Stimulated activated CD8-positive, alpha-beta memory T cell treated with anti-CD3 and anti-CD28 coated beads, Interleukin-2, amount 100 ng/mL, for 48 hours (primary cell): ENCODE measurements around the gene CYB5B.
A peak's percentile ranks its signal among the peaks of the same experiment; 100 is the strongest.

Experiments used
- DNase-seq, 2 donors: peaks; one replicate each; pipeline ENCODE4 v3.0.0-alpha.2; 2020; ENCODE audit warnings: low read depth in 2 of 2

Gene CYB5B

DNA sequence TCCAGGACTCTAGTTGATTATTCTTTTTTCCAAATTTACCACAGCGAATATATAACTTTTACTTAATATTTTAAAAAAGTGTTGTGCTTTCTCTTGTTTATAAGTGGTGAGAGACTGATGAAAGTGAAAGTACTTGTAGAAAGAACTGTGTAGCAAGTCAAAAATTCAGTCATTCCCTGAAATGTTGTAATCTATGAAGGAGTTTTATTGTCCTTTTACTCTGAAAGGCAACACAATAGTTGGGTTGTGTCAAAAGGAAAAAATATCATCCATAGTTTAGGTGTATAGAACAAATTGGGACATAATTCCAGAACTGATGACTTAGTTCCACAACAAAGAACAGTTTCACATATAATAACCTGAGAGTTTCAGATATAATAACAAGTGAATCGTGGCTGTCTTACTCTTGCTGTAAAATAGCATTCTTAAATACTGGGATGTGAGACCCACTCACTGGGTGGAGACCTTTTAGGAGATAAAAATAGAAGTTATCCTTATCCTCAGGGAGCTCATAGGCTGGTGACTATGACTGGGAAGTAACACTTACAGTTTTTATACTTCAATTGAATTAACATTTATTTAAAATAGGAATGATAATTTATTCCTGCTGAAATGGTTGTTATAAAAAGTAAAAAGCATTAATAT is 20.6 kb downstream of the CYB5B start:
- DNase-seq, result no peak

DNA sequence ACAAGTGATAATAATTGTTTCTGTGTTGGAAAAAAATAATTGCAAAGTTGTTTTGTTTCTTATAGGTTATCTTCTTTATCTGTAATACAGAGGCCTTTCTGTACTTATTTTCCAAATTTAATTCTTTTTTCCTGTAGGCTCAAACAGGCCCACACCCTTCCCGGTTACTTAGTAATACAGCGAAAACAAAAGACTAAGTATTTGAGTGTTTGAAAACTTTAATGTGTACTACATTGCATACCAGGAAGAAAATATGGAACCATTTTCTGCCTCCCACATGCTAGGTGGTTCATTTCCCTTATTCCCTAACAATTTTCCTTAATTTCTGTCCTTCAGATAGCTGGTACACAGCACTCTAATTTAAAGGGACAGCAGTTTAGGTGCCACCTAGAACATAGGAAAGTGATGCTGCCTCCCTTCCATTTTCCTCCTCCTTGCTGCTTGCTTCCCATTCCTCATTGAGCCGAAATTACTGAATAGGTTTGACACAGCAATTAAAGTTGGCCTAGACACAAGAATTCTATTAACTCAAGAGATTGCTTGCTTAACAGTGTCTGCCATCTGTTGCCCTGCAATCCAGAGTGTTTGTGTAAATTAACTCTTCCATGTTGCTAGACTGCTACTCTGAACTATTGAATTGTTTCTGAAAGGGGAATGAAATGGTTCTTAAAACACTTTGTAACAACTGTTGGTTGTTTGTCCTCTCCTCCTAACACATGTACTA is 24.2 kb downstream of the CYB5B start:
- no peak for DNase-seq

DNA sequence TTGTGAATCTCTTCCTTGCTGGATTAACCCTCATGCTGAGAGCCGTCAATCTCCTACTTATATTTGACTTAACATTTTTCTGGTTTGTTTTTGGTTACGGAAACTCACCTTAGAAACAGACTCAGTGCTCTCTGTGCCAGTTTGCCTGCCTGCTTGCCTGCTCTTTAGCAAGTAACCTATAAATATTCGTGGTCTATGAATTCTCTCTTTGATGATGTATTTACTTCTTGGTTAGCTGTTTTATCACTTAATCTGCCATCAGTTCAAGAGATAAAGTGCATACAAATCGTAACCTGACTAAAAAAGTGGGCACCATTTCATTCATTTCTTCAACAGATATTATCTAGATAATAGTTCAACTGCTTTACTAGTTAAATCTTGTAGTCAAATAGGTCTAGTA is 26.7 kb downstream of the CYB5B start:
- no peak for DNase-seq

DNA sequence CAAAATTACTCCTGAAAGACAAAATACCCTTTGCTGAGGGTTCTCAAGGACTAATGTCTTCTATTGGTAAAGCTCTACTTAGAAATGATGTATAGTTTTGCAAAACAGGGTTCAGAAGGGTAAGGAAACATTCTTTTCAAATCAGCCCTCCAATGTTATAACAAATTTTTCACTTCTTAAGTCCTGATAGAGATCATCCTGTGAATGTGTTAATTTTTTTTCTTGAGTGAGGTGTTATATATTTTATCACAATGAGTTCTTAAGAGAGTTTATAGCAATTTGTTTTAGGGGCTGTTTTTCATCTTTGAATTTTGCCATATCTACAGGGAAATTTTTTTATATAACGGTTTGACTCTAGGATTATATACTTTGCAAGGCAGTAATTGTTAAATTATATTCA is 29.5 kb downstream of the CYB5B start:
- DNase-seq, result no peak

DNA sequence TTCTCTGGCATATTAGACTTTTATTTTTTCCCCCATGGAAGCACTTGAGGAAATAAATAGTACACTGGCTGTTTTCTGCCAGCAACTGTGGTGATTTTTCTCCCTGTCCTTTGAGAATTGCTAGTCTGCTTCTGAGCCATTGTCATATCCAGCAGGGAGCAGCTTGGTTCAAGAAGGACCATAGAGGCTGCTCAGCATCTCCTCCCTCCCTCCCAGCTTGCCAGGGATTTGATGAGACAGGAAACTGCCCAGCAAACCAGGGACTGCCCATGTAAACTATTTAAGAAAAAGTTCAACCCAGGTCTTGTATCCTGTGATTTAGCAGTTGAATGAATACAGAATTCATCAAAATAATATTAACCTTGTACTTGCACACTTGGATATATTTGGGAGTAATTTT is 39.5 kb downstream of the CYB5B start:
- DNase-seq, result no peak

DNA sequence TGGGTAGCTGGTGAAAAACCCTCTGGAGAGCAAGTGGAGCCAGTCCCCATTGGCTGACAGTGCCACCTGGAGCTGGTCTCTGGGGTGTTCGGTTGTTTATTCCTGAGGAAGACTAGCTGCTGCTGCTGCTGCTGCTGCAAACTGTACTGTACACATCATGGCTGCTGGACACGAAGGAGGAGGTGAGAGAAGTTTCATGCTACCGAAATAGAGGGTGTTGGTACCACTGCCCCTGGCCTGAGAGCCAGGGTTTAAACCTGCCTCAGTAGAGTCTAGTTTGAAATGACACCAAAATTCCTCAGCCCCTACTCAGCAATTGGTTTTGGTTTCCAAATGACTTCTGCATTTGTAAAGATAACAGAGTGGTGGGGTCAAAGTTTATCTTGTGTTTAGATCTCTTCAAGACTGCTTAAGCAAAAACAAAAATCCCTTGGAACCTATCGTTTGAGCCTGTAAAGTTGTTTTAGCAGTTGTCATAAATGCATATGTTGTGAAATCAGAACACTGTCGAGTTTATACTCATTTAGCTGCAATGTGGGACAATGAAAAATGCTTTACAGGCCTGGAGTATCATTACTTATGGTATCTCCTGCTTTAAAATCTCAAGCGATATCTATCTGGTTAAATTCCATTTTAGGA is 40.8 kb downstream of the CYB5B start:
- DNase-seq, result no peak

DNA sequence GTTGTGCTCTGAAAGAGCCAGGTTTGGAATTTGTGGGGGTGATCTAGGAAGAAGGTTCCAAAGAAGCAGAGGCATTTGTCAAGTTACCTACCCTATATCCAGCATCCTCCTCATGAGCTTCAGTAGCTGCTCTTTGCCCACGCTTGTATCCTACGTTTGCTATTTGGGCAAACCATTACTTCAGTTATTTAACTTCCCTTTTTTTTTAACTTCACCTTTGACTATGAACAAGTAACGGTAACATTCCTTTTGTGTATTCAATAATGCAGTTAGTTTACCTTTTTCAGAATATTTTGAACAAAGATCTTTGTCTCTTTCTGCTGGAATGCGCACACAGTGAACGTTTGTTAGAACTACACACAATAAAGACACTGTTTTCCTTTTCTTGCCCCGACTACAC is 41.5 kb downstream of the CYB5B start:
- DNase-seq, result no peak

DNA sequence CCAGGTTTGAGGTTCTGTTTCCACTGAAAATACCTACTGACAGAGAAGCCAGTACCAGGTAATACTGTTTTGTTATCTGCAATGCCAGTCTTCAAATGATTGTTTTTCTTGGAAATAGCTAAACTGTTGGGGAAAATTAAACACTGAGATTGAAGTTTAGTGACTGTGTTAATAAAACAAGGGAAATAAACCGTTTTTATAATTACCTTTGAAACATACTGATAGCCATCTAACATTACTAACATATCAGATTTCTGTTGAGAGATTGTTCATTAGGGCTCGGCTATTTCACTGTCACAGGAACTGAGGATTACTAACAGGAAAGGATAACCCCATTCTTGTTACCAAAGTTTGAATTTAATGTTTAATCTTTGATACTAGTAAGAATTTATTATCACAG is 42.1 kb downstream of the CYB5B start:
- no peak for DNase-seq

DNA sequence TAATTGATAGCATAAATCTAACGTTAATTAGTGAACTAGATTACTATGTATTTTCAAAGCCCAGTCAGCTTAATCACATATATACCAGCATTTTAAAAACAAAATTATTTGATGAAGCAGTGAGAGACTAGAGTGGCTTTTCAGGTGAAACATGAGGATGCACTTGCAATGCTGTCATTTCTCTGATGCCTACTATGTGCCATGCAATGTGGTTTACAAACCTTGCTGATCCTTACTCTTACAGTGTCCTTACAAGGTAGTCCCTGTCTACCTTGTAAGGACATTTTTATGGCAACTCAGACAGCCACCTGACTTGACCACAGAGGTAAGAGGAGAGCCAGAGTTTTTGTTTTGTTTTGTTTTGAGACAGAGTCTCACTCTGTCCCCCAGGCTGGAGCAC is 42.7 kb downstream of the CYB5B start:
- no peak for DNase-seq

DNA sequence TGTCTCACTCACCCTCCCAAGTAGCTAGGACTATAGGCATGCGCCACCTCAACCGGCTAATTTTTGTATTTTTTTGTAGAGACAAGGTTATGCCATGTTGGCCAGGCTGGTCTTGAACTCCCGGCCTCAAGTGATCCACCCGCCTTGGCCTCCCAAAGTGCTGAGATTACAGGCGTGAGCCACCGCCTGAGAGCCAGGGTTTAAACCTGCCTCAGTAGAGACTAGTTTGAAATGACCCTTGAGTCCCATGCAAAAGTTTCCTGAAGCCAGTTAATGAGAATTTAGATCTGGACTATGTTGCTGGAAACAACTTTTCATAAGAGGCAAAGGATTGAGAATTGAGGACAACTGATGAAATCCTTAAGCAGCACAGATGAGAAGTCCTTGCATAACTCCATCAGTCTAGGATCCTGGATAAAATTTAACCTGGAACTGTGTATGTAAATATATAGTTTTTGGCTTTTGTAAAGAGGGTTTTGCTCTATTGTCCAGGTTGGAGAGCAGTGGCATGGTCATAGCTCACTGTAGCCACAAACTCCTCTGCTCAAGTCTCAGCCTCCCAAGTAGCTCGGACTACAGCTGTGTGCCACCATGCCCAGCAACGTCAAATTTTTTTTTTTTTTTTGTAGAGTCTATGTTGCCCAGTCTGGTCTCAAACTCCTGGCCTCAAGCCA is 43.2 kb downstream of the CYB5B start:
- no peak for DNase-seq

DNA sequence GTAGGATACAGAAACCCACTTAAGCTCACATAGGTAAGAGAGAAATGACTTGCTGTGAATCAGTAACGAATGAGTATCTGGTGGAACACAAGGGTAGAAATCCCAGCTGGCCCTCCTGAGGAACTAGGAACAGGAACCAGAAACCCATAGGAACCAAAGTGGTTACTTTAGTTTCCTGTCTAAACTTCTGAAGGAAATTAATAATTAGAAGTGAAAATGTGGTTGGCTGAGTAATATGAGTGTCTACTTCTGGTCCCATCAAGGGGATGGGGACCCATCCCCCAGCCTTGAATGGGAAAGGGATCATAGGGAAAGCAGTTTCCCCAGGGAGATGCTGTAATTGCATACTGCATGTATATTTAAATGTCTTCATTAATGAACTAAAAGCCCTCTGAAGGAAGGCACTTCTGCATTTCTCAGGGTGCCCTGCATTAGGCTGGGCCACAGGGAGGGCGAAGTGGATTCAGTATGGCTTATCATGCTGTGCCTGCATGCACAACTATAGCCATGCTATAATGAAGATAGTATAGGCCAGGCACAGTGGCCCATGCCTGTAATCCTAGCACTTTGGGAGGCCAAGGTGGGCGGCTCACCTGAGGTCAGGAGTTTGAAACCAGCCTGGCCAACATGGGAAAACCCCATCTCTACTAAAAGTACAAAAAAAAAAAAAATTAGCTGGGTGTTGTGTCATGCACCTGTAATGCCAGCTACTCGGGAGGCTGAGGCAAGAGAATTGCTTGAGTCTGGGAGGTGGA is 45.6 kb downstream of the CYB5B start:
- peak in 1 of 2 donors; percentile 25 for DNase-seq

DNA sequence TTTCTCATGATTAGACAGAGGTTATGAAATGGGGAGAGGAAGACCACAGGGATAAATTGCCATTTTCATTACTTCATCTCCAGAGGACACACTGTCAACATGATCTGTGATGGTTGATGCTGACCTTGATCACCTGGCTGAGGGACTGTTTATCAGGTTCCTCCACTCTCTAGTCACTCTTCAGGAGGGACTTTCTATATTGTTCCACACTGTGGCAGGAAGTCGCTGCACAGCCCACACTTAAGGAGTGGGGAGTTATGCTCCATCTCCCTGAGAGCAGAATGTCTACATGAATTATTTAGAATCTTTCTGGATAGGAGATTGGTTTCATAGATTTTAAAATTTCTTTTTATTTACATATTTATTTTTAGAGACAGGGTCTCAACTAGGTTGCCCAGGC is 46.7 kb downstream of the CYB5B start:
- DNase-seq, result no peak

DNA sequence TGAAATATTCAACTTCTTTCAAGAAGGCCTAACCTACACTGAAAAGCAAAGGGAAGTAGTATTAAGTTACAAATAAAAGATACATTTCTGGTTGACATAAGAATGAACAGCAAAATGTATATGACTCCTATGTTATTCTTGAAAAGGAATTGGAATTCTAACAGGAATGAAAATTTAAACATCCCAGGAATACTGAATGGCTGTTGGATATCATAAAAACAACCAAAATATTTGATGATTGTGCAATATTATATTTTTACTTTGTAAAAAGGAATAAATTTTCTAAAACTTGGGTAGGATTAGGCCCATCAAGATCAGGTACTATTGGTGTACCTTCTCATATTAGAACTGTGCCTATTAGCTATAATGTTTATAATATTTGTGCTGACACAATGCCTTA is 50.0 kb downstream of the CYB5B start:
- DNase-seq, result no peak

DNA sequence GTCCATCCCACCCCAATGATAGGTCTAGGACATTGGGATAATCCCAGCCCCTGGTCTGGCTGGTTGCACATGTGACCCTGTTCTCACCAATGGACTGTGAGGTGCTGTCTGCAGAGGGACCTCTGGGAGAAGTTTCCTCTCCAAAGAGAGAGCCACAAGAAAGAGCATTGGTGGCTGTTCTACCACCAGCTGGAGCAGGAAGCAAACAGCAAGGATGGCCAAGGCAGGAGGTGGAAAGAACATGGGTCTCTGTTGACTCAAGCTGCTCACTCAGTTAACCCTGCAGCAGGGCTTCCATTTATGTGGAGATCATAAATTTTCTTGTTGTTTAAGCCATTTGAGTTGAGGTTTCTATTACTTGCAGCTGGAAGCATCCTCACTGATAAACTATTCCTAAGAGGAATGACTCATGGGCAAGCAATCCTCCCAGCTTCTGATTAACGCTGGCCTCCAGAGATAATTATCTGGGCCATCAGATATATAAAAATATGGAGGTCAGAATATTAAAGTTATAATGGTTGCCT is 52.6 kb downstream of the CYB5B start:
- no peak for DNase-seq

DNA sequence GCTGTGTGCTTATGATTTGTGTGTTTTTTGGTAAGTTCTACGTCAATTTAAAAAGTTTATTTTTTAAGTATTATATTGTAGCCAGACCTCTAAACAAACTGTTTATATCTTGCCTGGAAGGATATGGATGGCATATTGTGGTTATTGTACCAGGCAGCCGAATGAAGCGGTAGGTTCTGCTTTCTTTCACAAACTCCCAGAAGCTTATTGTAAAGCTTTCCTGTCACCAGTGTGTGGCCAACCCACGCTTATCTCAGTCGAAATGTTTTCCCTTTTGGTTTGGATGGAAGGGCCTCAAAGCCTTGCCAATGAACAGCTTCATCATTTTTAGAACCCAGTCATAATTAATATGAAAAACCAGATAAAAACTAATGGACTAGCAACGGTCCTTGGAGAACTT is 53.1 kb downstream of the CYB5B start:
- no peak for DNase-seq

DNA sequence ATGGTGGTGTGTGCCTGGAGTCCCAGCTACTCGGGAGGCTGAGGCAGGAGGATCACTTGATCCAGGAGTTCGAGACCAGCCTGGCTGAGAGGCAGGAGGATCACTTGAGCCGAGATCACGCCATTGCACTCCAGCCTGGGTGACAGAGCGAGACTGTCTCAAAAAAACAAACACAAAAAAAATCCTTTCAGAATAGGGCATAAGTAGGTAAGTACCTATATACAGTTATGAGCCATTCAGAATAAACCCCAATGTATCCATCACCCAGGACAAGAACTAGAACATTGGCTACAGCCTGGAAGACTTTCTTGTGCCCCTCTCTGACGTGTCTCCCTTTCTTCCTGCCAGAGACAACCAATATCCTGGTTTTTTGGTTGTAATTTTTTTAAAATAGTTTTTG is 54.3 kb downstream of the CYB5B start:
- no peak for DNase-seq

DNA sequence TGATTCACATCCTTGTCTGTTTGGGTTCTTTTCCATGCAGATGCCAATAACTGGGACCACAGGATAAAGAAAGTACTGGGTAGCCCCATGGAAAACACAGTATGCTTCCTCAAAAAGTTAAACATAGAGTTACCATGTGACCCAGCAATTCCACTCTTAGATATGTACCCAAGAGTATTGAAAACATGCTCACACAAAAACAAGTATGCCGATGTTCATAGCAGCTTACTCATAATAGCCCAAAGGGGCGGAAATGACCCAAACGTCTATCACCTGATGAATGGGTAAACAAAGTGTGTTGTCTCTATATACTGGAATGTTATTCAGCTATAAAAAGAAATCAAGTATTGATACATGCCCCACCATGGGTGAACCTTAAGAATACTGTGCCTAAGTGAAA is 55.4 kb downstream of the CYB5B start:
- DNase-seq, result no peak

DNA sequence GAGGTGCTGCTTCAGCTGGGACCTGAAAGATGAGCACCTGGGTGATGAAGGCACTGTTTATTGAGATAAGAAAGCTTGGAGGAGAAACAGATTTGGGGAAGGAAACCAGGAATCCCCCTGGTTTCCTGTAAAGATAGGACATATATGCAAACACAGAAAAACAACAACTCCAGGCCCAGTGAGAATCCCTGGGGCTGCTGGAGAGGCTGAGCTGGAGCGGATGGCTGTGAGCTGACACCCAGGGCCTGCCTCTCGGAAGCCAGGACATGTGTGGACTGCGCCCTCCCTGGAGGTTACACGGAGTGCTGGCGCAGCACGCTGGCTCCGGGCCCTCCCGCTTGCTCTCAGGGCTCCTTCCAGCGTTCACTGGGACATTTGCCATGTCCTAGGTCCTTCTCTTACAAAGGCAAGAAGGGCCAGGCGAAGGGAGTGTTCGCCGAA is 57.5 kb downstream of the CYB5B start:
- DNase-seq, result no peak

DNA sequence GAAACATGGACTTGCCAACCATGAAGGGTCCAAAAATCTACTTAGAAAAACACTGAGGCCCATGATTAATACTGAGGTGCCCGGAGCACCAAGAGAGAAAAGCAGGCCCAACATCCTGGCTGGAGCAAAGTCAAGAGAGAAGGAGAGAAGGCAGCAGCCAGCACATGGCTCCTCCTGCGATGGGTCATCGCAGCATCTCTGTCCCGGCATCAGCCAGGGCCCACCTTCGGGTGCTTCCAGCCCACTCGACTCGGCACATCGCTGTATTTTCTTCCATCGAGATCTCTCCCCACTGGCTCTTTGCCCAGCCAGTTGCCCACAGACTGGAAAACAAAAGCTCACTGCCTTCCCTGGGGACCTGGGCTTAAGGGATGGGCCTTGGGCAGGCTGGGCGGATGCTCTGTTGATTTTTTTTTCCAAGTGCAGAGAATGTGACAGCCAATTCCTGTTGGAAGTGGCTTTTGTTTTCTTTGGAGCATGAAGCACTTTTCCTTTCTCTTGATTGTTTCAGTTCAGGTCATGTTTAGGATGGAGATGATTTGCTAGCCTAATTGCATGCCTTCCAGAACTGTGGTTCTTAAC is 58.1 kb downstream of the CYB5B start:
- DNase-seq, result no peak

DNA sequence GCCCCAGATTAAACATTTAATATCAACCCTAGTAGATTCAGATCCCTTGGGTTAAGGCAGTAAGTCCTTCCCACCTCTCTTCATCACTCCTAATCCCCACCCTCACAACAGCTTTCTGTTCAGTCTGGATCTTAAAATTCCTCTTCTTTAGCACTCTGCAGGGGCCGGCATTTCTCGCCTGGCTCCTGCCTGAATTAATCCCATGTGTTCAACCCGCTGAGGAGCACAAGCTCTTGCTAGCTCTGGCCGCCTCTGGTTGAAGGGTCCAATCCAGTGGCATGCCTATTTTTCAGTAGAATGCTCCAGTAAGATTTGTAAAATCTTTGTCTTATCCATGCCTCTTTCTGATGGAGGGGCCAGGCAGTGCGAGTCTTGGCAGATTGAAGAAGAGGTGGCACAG is 59.2 kb downstream of the CYB5B start:
- no peak for DNase-seq

DNA sequence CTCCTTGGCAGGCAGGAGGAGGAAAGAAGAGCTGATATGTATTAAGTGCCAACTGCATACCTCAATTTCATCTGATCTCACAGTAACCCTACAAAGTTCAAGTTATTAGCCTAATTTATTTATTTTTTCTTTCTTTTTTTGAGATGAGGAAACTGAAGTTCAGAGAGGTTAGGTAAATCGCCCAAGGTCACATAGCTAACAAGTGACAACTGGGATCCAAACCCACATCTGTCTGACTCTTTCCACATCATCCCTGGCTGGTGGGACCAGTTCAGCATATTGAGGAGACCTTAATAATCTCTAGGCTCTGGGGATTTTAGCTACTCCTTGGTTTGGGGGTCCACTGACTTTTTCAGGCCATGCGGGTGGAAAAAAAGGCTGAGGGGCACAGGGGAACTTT is 60.9 kb downstream of the CYB5B start:
- no peak for DNase-seq
